Measurements from ENCODE around the gene CLCA2.
"Not testable (repeated sequence)": the region's sequence is repeated elsewhere in the genome, so short reads cannot be mapped to it uniquely, and the experiment has no call there.

Gene CLCA2

GRCh38 chr1:86478416-86479156, 54.6 kb downstream of the CLCA2 start:
- ATAC-seq, result no peak
- Mint-ChIP-seq H3K27ac (no peak overlapping the region), H3K36me3 (no peaks in the 10 kb centered on the region), H3K4me1 (no peaks in the 10 kb centered on the region), H3K9me3 (no peaks in the 10 kb centered on the region), H3K4me3 (no peak overlapping the region)
- no peak for DNase-seq (ENCODE audit: low spot score in 2 of 2)

- H3K27ac Mint-ChIP-seq, result no peak overlapping the region
- no peaks in the 10 kb centered on the region for H3K9me3 Mint-ChIP-seq
- no peaks in the 10 kb centered on the region for H3K4me1 Mint-ChIP-seq
- H3K36me3 Mint-ChIP-seq, result no peaks in the 10 kb centered on the region
- no peak overlapping the region for H3K4me3 Mint-ChIP-seq
- ATAC-seq, result no peak
- no peak for DNase-seq (ENCODE audit: low spot score in 2 of 2)
Observed at GRCh38 chr1:86481966-86482365, 58.0 kb downstream of the CLCA2 start.

GRCh38 chr1:86487131-86487810, 63.3 kb downstream of the CLCA2 start:
- H3K4me3 Mint-ChIP-seq, result no peak overlapping the region
- H3K27ac Mint-ChIP-seq, result no peak overlapping the region
- no peak for DNase-seq (ENCODE audit: low spot score in 2 of 2)
- H3K9me3 Mint-ChIP-seq, result no peaks in the 10 kb centered on the region
- H3K4me1 Mint-ChIP-seq, result no peaks in the 10 kb centered on the region
- ATAC-seq, result peak; percentile 53
- H3K36me3 Mint-ChIP-seq, result no peaks in the 10 kb centered on the region

- Mint-ChIP-seq H3K27ac (no peak overlapping the region), H3K4me1 (no peaks in the 10 kb centered on the region), H3K9me3 (no peaks in the 10 kb centered on the region), H3K4me3 (no peak overlapping the region), H3K36me3 (no peaks in the 10 kb centered on the region)
- DNase-seq (ENCODE audit: low spot score in 2 of 2), result no peak
- peak; percentile 36 for ATAC-seq
Observed at GRCh38 chr1:86487811-86488141, 63.8 kb downstream of the CLCA2 start.

GRCh38 chr1:86489242-86489878, 65.4 kb downstream of the CLCA2 start:
- Mint-ChIP-seq H3K27ac (no peak overlapping the region), H3K4me1 (no peaks in the 10 kb centered on the region), H3K36me3 (no peaks in the 10 kb centered on the region), H3K4me3 (no peak overlapping the region), H3K9me3 (no peaks in the 10 kb centered on the region)
- ATAC-seq (no peak), DNase-seq (ENCODE audit: low spot score in 2 of 2) (no peak)

GRCh38 chr1:86491171-86491950, 67.4 kb downstream of the CLCA2 start:
- H3K4me1 Mint-ChIP-seq, result no peaks in the 10 kb centered on the region
- H3K4me3 Mint-ChIP-seq, result no peak overlapping the region
- DNase-seq (ENCODE audit: low spot score in 2 of 2), result no peak
- H3K9me3 Mint-ChIP-seq, result no peaks in the 10 kb centered on the region
- no peaks in the 10 kb centered on the region for H3K36me3 Mint-ChIP-seq
- ATAC-seq, result no peak
- no peak overlapping the region for H3K27ac Mint-ChIP-seq

GRCh38 chr1:86498281-86498680, 74.3 kb downstream of the CLCA2 start:
- Mint-ChIP-seq H3K9me3 (no peaks in the 10 kb centered on the region), H3K36me3 (no peaks in the 10 kb centered on the region), H3K4me3 (no peak overlapping the region), H3K27ac (no peak overlapping the region), H3K4me1 (peaks cover 8% of the 10 kb centered on the region)
- ATAC-seq, result no peak
- no peak for DNase-seq (ENCODE audit: low spot score in 2 of 2)

- Mint-ChIP-seq H3K4me1 (peaks cover 8% of the 10 kb centered on the region), H3K9me3 (no peaks in the 10 kb centered on the region), H3K36me3 (no peaks in the 10 kb centered on the region), H3K27ac (no peak overlapping the region), H3K4me3 (no peak overlapping the region)
- ATAC-seq (no peak), DNase-seq (ENCODE audit: low spot score in 2 of 2) (no peak)
Observed at GRCh38 chr1:86499987-86500593, 76.1 kb downstream of the CLCA2 start.

GRCh38 chr1:86500714-86501113, 76.7 kb downstream of the CLCA2 start:
- Mint-ChIP-seq H3K9me3 (no peaks in the 10 kb centered on the region), H3K27ac (no peak overlapping the region), H3K36me3 (no peaks in the 10 kb centered on the region), H3K4me3 (no peak overlapping the region), H3K4me1 (peaks cover 8% of the 10 kb centered on the region)
- no peak for ATAC-seq
- DNase-seq (ENCODE audit: low spot score in 2 of 2), result no peak

GRCh38 chr1:86502125-86502646, 78.2 kb downstream of the CLCA2 start:
- H3K4me1 Mint-ChIP-seq, H3K36me3 Mint-ChIP-seq, H3K9me3 Mint-ChIP-seq: not testable (repeated sequence)
- H3K4me3 Mint-ChIP-seq, result peak overlapping the region; percentile 73
- peak overlapping the region; percentile 52 for H3K27ac Mint-ChIP-seq
- DNase-seq (ENCODE audit: low spot score in 2 of 2), result peak in 1 of 2 donors; percentile 56
- peak; percentile 85 for ATAC-seq

- H3K9me3 Mint-ChIP-seq, result no peaks in the 10 kb centered on the region
- ATAC-seq (peak; percentile 44), DNase-seq (ENCODE audit: low spot score in 2 of 2) (no peak)
- H3K4me1 Mint-ChIP-seq, result peaks cover 8% of the 10 kb centered on the region
- no peaks in the 10 kb centered on the region for H3K36me3 Mint-ChIP-seq
- H3K4me3 Mint-ChIP-seq, result peak overlapping the region; percentile 73
- peak overlapping the region; percentile 52 for H3K27ac Mint-ChIP-seq
Observed at GRCh38 chr1:86502721-86503405, 78.9 kb downstream of the CLCA2 start.

- peaks cover 8% of the 10 kb centered on the region for H3K4me1 Mint-ChIP-seq
- no peak for DNase-seq (ENCODE audit: low spot score in 2 of 2)
- H3K4me3 Mint-ChIP-seq, result peak overlapping the region; percentile 73
- H3K36me3 Mint-ChIP-seq, result no peaks in the 10 kb centered on the region
- H3K9me3 Mint-ChIP-seq, result no peaks in the 10 kb centered on the region
- no peak for ATAC-seq
- no peak overlapping the region for H3K27ac Mint-ChIP-seq
Observed at GRCh38 chr1:86503406-86504136, 79.6 kb downstream of the CLCA2 start.

GRCh38 chr1:86504137-86504479, 80.1 kb downstream of the CLCA2 start:
- H3K36me3 Mint-ChIP-seq, result no peaks in the 10 kb centered on the region
- no peak overlapping the region for H3K4me3 Mint-ChIP-seq
- no peaks in the 10 kb centered on the region for H3K9me3 Mint-ChIP-seq
- no peak overlapping the region for H3K27ac Mint-ChIP-seq
- ATAC-seq, result no peak
- H3K4me1 Mint-ChIP-seq, result peaks cover 8% of the 10 kb centered on the region
- no peak for DNase-seq (ENCODE audit: low spot score in 2 of 2)

Measured in stimulated activated effector memory CD8-positive, alpha-beta T cell treated with anti-CD3 and anti-CD28 coated beads, Interleukin-12 subunit alpha, Interleukin-12 subunit beta, amount 100 ng/mL, for 72 hours (primary cell).